ENCODE results near the gene PPP1R13B.

DNA sequence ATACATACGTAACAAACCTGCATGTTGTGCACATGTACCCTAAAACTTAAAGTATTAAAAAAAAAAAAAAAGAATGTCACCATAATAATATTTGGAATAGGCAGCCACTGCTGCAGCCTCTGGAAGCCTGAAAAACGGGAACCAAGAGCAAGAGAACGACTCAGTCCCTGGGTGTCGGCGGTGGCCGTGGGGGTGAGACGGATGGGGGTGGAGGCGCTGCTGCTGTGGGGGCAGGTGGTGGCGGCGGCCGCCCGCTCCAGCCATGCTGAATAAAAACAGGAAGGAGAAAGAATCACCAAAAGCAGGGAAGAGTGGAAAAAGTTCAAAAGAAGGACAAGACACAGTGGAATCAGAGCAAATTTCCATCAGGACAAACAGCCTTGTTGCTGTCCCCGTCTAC, 84.8 kb downstream of the PPP1R13B start:
- TF ChIP-seq, protein P1, sequence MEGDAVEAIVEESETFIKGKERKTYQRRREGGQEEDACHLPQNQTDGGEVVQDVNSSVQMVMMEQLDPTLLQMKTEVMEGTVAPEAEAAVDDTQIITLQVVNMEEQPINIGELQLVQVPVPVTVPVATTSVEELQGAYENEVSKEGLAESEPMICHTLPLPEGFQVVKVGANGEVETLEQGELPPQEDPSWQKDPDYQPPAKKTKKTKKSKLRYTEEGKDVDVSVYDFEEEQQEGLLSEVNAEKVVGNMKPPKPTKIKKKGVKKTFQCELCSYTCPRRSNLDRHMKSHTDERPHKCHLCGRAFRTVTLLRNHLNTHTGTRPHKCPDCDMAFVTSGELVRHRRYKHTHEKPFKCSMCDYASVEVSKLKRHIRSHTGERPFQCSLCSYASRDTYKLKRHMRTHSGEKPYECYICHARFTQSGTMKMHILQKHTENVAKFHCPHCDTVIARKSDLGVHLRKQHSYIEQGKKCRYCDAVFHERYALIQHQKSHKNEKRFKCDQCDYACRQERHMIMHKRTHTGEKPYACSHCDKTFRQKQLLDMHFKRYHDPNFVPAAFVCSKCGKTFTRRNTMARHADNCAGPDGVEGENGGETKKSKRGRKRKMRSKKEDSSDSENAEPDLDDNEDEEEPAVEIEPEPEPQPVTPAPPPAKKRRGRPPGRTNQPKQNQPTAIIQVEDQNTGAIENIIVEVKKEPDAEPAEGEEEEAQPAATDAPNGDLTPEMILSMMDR (IDR thresholded peaks at IDR 0.05) = no peak
- no peak for TF ChIP-seq POLR2A (IDR thresholded peaks at IDR 0.05)
